ENCODE measurements around the gene ITPK1.

GRCh38 chr14:92950193-92950540, 165.6 kb downstream of the ITPK1 start:
- TF ChIP-seq NR3C1 (IDR thresholded peaks at IDR 0.05) (no peak), CTCF (IDR thresholded peaks at IDR 0.05) (no peak), CBX8 (IDR thresholded peaks at IDR 0.05) (no peak), CEBPB (IDR thresholded peaks at IDR 0.05) (no peak), POLR2A (IDR thresholded peaks at IDR 0.05; ENCODE audit: low read length) (no peak), EP300 (IDR thresholded peaks at IDR 0.05) (no peak)
